ENCODE data around the gene STK10. TPM values are rescaled to one million over a fixed set of nuclear protein-coding genes. Genes with fewer than 3 reads are reported as not detected.

Gene STK10
- total RNA-seq, 2 donors from 2014 or later = 403 to 408 TPM

DNA sequence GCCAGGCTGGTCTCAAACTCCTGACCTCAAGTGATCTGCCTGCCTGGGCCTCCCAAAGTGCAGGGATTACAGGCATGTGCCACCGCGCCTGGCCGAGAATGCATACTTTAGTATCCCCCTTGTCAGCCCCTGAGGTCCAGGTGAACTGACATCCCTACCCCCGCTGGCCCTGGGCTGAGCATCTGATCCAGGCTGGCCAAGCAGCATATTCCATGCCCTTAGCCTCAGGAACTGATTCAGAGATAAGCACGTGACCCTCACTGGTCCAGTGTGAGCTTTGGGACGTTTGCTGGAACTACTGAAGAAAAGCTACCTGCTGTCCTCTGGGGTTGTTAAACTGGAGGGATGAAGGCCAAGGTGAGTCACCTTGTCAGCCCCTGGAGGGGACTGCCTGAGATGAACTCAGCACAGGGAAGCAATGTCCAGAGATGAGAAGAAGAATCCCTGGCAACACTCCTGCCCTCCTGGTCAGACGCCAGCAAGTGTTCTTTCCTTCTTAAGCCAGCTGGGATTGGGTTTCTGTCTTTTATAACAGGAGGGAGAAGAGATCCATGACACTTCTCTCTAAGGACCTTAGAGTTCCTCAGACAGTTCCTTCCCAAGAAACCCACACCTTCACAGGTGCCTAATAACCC lies 122.5 kb downstream of the STK10 start:
- H3K4me1 Mint-ChIP-seq = peaks cover 48% of the 10 kb centered on the region
- peaks cover 18% of the 10 kb centered on the region for H3K36me3 Mint-ChIP-seq (ENCODE audit: low read depth)
- no peaks in the 10 kb centered on the region for H3K27me3 Mint-ChIP-seq
- H3K4me3 Mint-ChIP-seq = peak overlapping the region; percentile 84
- no peaks in the 10 kb centered on the region for H3K9me3 ChIP-seq (ENCODE audit: control insufficient read depth, low read length, poor library complexity, severe bottlenecking)
- no peak for ATAC-seq
- no peak for DNase-seq
- H3K27ac Mint-ChIP-seq = peak overlapping the region; percentile 96

DNA sequence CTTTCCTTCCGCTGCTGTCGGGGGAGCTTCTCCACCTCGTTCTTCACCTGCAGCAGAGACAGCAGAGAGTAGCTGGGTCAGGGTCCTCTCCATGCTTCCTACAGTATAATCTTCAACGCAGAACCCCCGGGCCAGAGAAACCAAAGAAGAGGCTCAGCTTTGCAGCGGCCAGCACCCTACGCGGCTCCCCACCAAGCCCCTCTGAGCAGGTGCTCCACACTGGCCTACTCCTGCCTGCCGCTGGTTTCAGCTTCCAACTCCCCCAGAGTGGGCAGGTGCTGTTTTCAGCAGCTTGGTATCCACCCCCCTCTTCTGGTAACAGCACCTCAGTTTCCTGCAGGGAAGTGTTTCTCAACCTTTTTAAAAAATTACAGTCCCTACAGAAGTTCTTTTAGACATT lies 123.3 kb downstream of the STK10 start:
- no peaks in the 10 kb centered on the region for H3K9me3 ChIP-seq (ENCODE audit: control insufficient read depth, low read length, poor library complexity, severe bottlenecking)
- H3K27me3 Mint-ChIP-seq = no peaks in the 10 kb centered on the region
- ATAC-seq (no peak), DNase-seq (no peak)
- peak overlapping the region; percentile 25 for H3K4me3 Mint-ChIP-seq
- H3K36me3 Mint-ChIP-seq (ENCODE audit: low read depth) = peaks cover 18% of the 10 kb centered on the region
- H3K27ac Mint-ChIP-seq = peak overlapping the region; percentile 96
- peaks cover 47% of the 10 kb centered on the region for H3K4me1 Mint-ChIP-seq

DNA sequence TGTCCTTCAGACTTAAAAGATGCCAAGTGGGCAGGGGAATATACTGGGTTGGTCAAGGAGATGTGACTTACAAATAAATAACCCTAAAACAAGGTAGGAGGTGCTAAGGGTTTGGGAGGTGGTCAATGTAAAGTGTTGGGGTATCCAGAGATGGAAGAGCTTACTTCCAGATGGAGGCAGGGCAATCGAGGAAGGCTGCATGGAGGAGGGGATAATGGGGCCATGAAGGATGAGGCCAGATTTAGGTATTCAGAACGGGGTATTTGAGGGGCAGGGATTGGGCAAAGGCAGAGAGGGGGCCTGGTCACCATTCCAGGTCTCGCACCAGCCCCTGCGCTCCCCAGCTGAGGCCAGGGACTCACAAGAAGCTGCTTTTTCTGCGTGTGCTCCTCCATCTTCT lies 123.7 kb downstream of the STK10 start:
- Mint-ChIP-seq H3K36me3 (ENCODE audit: low read depth) (peaks cover 21% of the 10 kb centered on the region), H3K4me3 (peak overlapping the region; percentile 25), H3K27me3 (no peaks in the 10 kb centered on the region), H3K27ac (peak overlapping the region; percentile 82), H3K4me1 (peaks cover 47% of the 10 kb centered on the region)
- no peaks in the 10 kb centered on the region for H3K9me3 ChIP-seq (ENCODE audit: control insufficient read depth, low read length, poor library complexity, severe bottlenecking)
- DNase-seq = no peak
- no peak for ATAC-seq

DNA sequence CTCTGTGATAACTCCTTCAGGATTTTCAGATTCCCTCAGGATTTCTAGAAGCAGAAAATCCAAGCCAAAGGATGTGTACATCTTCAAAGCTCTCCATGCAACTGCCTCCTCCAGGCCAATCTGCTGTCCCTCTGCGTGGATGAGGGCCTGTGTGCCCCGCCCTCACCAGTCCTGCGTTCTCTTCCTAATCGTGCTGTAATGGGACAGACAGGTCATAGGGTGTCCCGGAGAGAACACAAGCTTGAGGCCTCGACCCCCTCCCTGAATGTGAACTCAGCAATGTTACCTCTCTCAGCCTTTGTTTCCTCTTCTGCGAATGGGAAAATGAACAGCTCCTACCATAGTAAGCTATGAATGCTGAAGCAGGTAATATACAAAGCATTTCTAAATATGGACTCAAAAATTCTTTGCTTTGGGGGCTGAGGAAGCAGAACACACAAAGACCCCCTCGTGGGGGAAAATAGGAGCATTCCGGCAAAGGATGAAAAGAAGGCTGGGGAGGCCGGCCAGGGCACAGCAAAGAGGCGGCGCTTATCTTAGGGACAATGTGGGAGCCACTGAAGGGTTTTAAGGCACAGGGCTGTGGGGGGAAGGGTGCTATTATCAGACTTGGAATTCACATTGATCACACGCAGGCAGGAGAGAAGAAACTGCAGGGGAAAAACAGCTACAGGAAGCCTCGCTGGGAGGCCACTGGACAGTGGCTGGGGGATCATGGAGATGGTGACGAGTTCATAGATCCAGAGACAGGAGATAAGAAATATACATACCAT lies 124.4 kb downstream of the STK10 start:
- Mint-ChIP-seq H3K36me3 (ENCODE audit: low read depth) (peaks cover 19% of the 10 kb centered on the region), H3K27ac (peak overlapping the region; percentile 82), H3K27me3 (no peaks in the 10 kb centered on the region), H3K4me3 (no peak overlapping the region), H3K4me1 (peaks cover 43% of the 10 kb centered on the region)
- no peaks in the 10 kb centered on the region for H3K9me3 ChIP-seq (ENCODE audit: control insufficient read depth, low read length, poor library complexity, severe bottlenecking)
- ATAC-seq (no peak), DNase-seq (no peak)

DNA sequence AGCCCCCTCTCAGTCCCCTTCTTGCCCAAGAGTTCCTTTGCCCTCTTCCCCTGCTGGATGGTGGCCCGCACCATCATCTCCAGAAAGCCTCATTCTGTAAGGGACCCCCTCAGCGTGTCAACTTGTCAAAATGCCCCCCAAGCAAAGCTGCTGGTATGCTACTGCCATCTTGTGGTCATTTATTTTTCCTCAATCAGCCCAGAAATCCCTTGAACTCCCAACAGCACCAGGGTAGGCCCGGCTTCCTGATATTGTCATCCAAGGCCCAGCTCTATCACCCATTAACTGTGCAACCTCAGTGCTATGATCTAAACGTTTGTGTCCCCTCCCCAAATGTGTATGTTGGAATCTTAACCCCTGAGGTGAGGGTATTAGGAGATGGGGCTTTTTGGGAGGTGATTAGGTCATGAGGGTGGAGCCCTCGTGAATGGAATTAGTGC lies 128.3 kb downstream of the STK10 start:
- ATAC-seq (peak; percentile 28), DNase-seq (no peak)
- Mint-ChIP-seq H3K4me3 (peak overlapping the region; percentile 47), H3K27me3 (no peaks in the 10 kb centered on the region), H3K27ac (peak overlapping the region; percentile 92), H3K4me1 (peaks cover 24% of the 10 kb centered on the region), H3K36me3 (ENCODE audit: low read depth) (peaks cover 25% of the 10 kb centered on the region)
- H3K9me3 ChIP-seq (ENCODE audit: control insufficient read depth, low read length, poor library complexity, severe bottlenecking) = no peaks in the 10 kb centered on the region

DNA sequence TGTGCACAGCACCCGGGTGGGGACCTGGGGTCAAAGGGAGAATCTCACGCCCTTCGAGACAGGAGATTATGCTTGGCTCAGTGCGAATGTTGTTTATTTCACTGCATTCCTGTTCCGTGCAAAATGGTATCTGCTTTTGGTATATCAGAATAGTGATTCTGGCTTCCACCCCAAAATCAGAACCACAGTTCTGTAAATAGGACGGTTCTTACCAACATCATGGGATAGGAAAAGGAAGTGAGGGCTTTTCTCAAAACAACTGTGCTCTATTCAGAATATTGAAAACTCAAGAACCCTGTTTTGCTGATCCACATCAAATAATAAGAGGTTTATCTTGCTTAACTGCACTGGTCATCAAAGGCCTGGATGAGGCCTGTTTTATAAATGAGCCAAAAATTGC lies 129.9 kb downstream of the STK10 start:
- Mint-ChIP-seq H3K4me3 (no peak overlapping the region), H3K27me3 (no peaks in the 10 kb centered on the region), H3K27ac (peak overlapping the region; percentile 87), H3K4me1 (peaks cover 19% of the 10 kb centered on the region), H3K36me3 (ENCODE audit: low read depth) (peaks cover 16% of the 10 kb centered on the region)
- H3K9me3 ChIP-seq (ENCODE audit: control insufficient read depth, low read length, poor library complexity, severe bottlenecking) = no peaks in the 10 kb centered on the region
- DNase-seq (no peak), ATAC-seq (no peak)

DNA sequence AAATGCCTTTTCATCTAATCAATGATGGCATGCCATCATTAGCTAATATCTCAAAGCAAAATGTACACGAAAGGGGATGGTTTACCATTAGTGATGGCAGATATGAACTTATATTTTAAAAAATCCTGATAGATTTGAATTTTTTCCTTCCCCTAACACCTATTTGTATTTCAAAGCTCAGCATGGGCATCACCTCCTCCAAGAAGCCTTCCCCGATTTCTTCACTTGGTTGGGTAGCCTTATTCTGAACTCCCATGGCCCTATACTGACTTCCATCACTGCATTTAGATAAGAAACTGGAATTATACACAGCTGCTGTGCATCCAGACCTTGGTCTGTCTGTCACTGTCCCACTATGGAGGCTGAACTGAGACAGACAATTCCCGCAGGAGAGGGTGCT lies 132.0 kb downstream of the STK10 start:
- ATAC-seq (no peak), DNase-seq (no peak)
- H3K9me3 ChIP-seq (ENCODE audit: control insufficient read depth, low read length, poor library complexity, severe bottlenecking) = no peaks in the 10 kb centered on the region
- Mint-ChIP-seq H3K4me3 (peak overlapping the region; percentile 79), H3K36me3 (ENCODE audit: low read depth) (peaks cover 12% of the 10 kb centered on the region), H3K27me3 (no peaks in the 10 kb centered on the region), H3K4me1 (peaks cover 12% of the 10 kb centered on the region), H3K27ac (peak overlapping the region; percentile 87)

DNA sequence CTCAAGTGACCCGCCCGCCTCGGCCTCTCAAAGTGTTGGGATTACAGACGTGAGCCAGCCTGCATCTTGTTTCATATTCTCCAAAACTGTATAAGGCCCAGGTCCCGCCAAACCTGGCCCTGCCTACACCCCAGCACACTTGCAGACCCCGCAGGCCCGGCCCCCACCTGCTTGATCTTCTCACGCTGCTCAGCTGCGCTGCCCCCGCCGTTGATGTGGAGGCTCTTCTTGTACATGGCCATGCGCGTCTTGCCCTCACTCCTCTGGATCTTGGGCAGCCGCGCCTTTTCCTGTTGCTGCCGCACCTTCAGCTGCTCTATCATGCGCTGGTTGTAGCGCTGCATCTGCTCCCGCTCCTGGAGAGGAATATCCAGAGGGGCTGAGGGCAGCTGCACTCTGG lies 132.6 kb downstream of the STK10 start:
- Mint-ChIP-seq H3K27me3 (no peaks in the 10 kb centered on the region), H3K27ac (peak overlapping the region; percentile 87), H3K4me3 (no peak overlapping the region), H3K36me3 (ENCODE audit: low read depth) (peaks cover 12% of the 10 kb centered on the region), H3K4me1 (peaks cover 12% of the 10 kb centered on the region)
- no peaks in the 10 kb centered on the region for H3K9me3 ChIP-seq (ENCODE audit: control insufficient read depth, low read length, poor library complexity, severe bottlenecking)
- no peak for DNase-seq
- ATAC-seq = no peak

DNA sequence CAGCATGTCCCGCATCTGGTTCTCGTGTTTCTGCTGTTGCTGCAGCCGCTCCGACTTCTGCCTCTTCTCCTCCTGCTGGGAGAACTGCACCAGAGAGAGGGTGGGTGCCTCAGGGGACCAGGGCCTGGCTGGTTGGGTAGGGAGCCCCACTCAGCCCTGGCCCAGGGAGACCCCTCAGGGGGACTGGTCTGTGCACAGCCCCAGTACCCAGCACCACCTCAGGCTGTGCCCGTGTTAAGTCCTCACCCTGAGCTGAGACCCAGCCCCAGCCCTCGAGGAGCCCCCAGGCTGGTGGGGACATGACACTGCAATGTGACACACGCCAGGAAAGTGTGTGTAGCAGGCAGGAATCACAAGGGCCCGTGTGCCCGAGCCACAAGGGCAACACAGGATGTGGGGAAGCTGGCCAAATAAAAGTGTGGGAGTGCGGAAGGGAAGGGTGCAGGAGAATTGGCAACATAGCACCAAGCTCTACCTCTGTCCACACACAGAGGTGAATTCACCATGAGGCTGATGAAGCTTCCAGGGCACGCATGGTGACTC lies 133.3 kb downstream of the STK10 start:
- Mint-ChIP-seq H3K36me3 (ENCODE audit: low read depth) (peaks cover 12% of the 10 kb centered on the region), H3K27ac (no peak overlapping the region), H3K4me1 (peaks cover 8% of the 10 kb centered on the region), H3K27me3 (no peaks in the 10 kb centered on the region), H3K4me3 (no peak overlapping the region)
- DNase-seq (no peak), ATAC-seq (no peak)
- no peaks in the 10 kb centered on the region for H3K9me3 ChIP-seq (ENCODE audit: control insufficient read depth, low read length, poor library complexity, severe bottlenecking)

DNA sequence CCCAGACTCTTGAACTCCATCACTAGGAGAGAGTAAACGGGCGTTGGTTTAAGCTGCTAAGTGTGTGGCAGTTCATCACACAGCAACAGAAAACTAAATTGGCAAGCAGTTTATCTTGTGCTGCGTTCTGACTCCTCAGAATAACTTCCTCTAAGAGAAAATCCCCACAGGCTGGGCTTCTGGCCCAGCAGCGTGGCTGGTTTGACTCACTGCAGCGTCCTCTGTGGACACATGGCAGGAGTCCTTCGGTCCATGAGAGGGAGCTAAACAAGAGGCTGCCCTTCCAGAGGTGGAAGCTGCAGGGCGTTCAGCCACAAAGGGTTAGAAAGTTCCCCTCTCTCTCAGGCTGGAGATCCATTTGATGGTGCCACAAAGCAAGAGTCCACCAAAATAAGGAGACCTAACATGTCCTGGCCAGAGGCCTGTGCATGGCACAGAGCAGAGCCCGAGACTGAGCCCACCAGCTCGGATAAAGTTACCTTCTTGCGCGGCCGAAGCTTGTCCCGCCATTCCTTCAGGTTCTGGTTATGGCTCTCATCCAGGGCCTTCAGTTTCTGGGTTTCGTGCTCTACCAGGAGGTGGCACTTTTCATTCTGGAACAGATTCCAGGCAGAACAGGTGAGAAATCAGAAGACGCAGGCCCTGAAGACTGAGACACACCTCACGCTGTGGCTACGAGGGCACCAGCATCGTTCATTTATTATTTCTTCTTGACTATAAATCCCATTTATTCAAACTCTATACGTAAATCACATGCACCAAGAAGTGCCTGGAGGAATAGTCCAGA lies 135.4 kb downstream of the STK10 start:
- no peaks in the 10 kb centered on the region for H3K27me3 Mint-ChIP-seq
- H3K4me3 Mint-ChIP-seq = no peak overlapping the region
- H3K27ac Mint-ChIP-seq = peak overlapping the region; percentile 19
- DNase-seq = no peak
- peaks cover 18% of the 10 kb centered on the region for H3K4me1 Mint-ChIP-seq
- ATAC-seq = no peak
- peaks cover 16% of the 10 kb centered on the region for H3K36me3 Mint-ChIP-seq (ENCODE audit: low read depth)
- H3K9me3 ChIP-seq (ENCODE audit: control insufficient read depth, low read length, poor library complexity, severe bottlenecking) = no peaks in the 10 kb centered on the region

DNA sequence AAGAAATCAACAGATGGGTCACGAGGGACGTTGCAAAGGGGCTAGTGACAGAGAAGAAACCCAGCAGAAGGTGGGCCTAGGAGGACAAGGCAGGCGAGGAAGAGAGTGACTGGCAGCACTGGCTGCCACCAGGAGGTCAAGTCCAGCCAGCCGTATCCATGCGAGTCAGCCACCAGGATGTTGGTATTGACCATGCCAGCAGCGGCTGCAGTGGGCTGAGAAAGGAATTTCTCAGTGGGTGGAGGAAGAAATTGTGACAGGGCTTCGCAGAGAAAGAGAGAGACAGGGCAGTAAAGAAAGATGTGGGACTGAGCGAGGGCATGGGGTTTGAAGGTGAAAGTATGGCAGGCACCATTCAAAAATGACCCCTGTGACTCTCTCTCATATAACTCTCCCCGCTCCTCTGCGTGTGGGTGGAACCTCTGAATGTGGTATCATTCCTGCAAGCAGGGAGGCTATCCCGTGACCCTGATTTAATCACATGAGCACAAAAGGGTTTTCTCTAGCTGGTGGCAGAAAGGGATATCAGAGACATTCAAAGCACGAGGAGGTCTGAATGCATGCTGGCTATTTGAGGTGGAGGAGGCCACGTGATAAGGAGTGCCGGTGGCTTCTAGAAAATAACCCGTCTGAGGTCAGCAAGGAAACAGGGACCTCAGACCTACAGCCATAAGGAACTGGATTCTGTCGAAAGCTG lies 136.2 kb downstream of the STK10 start:
- peaks cover 16% of the 10 kb centered on the region for H3K36me3 Mint-ChIP-seq (ENCODE audit: low read depth)
- H3K27ac Mint-ChIP-seq = peak overlapping the region; percentile 89
- ATAC-seq (no peak), DNase-seq (no peak)
- no peaks in the 10 kb centered on the region for H3K27me3 Mint-ChIP-seq
- no peaks in the 10 kb centered on the region for H3K9me3 ChIP-seq (ENCODE audit: control insufficient read depth, low read length, poor library complexity, severe bottlenecking)
- H3K4me3 Mint-ChIP-seq = no peak overlapping the region
- peaks cover 17% of the 10 kb centered on the region for H3K4me1 Mint-ChIP-seq

DNA sequence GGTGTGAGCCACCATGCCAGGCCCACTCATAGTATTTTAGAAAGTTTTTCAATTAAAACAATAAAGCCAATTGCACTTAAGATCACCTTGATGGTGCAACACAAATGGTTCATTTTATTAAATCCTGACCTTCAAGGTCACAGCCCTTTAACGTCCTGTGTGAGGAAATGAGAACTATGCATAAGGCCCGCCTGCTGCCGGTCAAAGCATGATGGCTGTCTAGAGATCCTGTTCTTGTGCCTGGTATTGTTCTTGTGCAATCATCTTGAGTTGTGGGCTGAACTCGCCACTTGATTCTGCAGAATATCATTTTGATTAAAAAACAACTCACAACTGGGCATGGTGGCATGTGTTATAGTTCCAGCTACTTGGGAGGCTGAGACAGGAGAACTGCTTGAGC lies 137.9 kb downstream of the STK10 start:
- Mint-ChIP-seq H3K27ac (no peak overlapping the region), H3K36me3 (ENCODE audit: low read depth) (peaks cover 10% of the 10 kb centered on the region), H3K4me3 (no peak overlapping the region), H3K4me1 (peaks cover 13% of the 10 kb centered on the region), H3K27me3 (no peaks in the 10 kb centered on the region)
- ATAC-seq = no peak
- DNase-seq = no peak
- H3K9me3 ChIP-seq (ENCODE audit: control insufficient read depth, low read length, poor library complexity, severe bottlenecking) = no peaks in the 10 kb centered on the region

All from T-helper 17 cell (primary cell).